AG10803 (cell line): ENCODE data around the gene PTBP2.

Experiments
- DNase-seq: peaks from one replicate; pipeline ENCODE4 v3.0.0; 2010; ENCODE audit warnings: low read depth
- H3K4me3 ChIP-seq: 2 replicates; pipeline ENCODE4 v1.5.1; 2011; ENCODE audit warnings: mild to moderate bottlenecking, low read length, control low read depth
- TF ChIP-seq, protein P1 (sequence below): conservative IDR thresholded peaks from 2 replicates; pipeline ENCODE4 v1.5.1; 2011; ENCODE audit warnings: mild to moderate bottlenecking, low read length, control low read depth, inconsistent platforms

The PTBP2 gene

DNA sequence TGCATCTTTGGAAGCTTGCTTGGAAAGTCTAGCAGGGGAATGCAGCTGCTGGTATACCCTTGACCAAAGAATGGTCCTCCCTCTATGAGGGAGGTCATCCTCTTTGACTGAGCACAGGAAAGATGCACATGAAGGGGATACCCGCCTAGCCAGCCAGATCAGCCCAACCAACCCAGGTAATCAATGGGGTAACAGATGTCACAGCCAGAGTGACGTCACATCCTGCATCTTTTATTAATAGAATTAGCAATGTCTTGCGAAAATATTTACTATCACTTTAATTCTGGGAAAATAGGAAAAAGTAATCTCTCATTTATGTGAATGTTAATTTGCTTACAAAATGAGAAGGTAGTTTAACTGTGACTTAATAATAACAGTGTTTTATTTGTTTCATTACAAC, 25.6 kb upstream of the PTBP2 start:
- TF ChIP-seq, protein P1, sequence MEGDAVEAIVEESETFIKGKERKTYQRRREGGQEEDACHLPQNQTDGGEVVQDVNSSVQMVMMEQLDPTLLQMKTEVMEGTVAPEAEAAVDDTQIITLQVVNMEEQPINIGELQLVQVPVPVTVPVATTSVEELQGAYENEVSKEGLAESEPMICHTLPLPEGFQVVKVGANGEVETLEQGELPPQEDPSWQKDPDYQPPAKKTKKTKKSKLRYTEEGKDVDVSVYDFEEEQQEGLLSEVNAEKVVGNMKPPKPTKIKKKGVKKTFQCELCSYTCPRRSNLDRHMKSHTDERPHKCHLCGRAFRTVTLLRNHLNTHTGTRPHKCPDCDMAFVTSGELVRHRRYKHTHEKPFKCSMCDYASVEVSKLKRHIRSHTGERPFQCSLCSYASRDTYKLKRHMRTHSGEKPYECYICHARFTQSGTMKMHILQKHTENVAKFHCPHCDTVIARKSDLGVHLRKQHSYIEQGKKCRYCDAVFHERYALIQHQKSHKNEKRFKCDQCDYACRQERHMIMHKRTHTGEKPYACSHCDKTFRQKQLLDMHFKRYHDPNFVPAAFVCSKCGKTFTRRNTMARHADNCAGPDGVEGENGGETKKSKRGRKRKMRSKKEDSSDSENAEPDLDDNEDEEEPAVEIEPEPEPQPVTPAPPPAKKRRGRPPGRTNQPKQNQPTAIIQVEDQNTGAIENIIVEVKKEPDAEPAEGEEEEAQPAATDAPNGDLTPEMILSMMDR: no peak
- H3K4me3 ChIP-seq: no peak overlapping the region
- DNase-seq: no peak

DNA sequence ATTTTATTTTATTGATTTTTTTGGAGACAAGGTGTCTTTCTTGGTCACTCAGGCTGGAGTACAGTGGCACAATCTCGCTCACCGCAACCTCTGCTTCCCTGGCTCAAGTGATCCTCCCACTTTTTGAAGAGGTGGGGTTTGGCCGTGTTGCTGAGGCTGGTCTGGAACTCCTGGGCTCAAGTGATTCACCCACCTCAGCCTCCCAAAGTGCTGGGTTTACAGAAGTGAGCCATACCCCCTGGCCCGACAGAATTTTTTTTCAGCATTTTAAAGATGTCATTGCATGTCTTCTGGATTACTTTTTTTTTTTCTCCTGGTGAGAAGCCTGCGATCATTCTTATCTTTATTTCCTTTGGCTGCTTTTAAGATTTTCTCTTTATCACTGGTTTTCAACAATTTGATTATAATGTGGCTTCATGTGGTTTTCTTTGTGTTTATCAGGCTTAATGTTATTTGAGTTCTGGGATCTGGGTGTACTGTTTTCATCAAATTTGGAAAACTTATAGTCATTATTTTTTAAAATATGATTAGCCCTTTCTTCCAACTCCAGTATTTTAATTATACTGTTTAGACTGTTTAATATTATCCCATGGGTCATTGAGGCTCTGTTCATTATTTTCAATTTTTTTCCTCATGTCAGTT, 23.1 kb upstream of the PTBP2 start:
- no peak overlapping the region for H3K4me3 ChIP-seq
- no peak for DNase-seq
- TF ChIP-seq, protein P1: no peak

DNA sequence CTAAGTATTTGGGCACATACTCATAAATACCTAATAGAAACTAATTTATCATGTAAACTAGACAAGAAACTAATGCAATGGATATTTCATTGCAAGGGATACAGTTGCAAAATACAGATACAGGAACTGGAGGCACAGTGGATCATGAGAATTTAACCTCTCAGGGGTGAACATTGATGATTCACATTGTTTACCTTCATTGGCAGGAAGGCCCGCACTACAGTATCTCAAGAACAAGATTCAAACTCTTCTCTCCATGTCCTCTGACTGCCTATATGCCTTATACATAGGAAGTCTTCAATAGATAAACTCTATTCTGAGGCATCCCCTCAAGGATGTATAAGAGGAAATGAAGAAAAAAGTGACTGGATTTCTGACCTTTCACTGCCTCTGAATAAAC, 18.4 kb upstream of the PTBP2 start:
- no peak for DNase-seq
- no peak overlapping the region for H3K4me3 ChIP-seq
- TF ChIP-seq, protein P1: no peak

- no peak overlapping the region for H3K4me3 ChIP-seq
- TF ChIP-seq, protein P1: no peak
- DNase-seq: no peak
These were observed 14.6 kb upstream of the PTBP2 start for GRCh38 chr1:96707023-96707422.

- TF ChIP-seq, protein P1: no peak
- no peak for DNase-seq
- no peak overlapping the region for H3K4me3 ChIP-seq
These were observed 13.1 kb upstream of the PTBP2 start for GRCh38 chr1:96708482-96708881.

GRCh38 chr1:96710708-96711477, 10.7 kb upstream of the PTBP2 start:
- peak; percentile 35 for DNase-seq
- TF ChIP-seq, protein P1: no peak

DNA sequence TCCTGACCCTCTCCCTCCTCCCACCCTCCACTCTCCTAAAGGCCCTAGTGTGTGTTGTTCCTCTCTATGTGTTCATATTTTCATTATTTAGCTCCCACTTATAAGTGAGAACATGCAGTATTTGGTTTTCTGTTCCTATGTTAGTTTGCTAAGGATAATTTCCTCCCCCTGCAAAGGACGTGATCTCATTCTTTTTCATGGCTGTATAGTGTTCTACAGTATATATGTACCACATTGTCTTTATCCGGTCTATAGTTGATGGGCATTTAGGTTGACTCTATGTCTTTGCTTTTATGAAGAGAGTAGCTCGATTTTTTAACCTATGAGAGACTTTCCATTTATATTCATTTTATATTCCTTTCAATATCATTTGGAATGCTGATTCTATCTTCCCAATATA, 7.9 kb upstream of the PTBP2 start:
- no peak for DNase-seq
- H3K4me3 ChIP-seq: no peak overlapping the region
- TF ChIP-seq, protein P1: no peak

More at GRCh38 chr1:96710708-96711477, 10.7 kb upstream of the PTBP2 start:
- no peak overlapping the region for H3K4me3 ChIP-seq
